HG03354 (cell line): Measurements from ENCODE around the gene SH3PXD2B.
"Not testable (repeated sequence)": the region's sequence is repeated elsewhere in the genome, so short reads cannot be mapped to it uniquely, and the experiment has no call there.

Experiments
- ATAC-seq: cut with Tn5 transposase; IDR thresholded peaks from one replicate; pipeline ENCODE4 v1.9.1; 2021; ENCODE audit warnings: mild to moderate bottlenecking; ENCODE audit not compliant: unreplicated experiment, poor library complexity, severe bottlenecking

Gene SH3PXD2B

DNA sequence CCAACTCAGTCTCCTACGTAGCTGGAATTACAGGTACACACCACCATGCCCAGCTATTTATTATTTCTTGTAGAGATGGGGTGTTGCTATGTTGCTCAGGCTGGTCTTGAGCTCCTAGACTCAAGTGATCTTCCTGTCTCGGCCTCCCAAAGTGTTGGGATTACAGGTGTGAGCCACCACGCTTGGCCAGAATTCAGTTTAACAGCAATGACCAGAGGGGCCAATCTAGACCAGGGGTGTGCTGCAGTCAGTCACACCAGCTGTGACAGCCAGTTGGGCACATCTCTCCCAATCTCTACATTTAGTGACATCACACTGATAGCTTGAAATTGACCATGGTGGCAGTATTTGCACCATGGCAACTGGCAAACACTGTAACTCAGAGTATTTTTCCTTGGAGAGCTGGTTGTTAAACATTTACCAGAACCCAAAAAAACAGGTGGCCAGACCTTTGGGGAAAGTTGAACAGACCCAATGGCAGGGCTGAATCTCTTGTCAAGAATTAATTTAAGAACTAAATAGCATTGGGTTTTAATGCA lies 103.0 kb downstream of the SH3PXD2B start:
- no peak for ATAC-seq

GRCh38 chr5:172350212-172351181 lies 103.8 kb downstream of the SH3PXD2B start:
- no peak for ATAC-seq

- ATAC-seq: not testable (repeated sequence)
Measured at GRCh38 chr5:172348733-172349132, 105.6 kb downstream of the SH3PXD2B start.

- no peak for ATAC-seq
Measured at GRCh38 chr5:172348084-172348483, 106.2 kb downstream of the SH3PXD2B start.

GRCh38 chr5:172347496-172348052 lies 106.8 kb downstream of the SH3PXD2B start:
- ATAC-seq: no peak

GRCh38 chr5:172345881-172346280 lies 108.4 kb downstream of the SH3PXD2B start:
- ATAC-seq: no peak

DNA sequence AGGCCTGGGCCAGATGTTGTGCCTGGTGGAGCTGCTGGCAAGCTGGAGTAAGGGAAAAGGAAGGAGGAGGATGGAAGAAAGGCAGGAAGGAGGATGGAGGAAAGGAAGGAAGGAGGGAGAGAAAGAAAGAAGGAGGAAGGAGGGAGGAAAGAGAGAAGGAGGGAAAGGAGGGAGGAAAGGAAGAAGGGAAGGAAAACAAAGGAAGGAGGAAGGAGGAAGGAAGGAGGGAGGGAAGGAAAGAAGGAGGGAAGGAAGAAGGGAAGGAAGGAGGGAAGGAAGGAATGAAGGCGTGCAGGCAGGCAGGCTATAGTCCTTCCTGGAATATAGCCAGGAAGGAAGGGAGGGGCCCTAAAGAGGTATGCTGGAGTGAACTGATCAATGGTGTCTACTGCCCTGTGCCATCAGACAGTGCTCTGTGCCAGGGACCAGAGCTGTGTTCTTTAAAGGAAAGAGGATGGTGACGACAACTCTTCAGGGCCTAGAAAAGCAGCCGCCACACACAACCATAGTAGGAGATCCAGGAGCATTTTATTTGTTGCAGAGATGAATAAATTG lies 109.4 kb downstream of the SH3PXD2B start:
- no peak for ATAC-seq

- ATAC-seq: no peak
Measured at GRCh38 chr5:172343741-172344140, 110.6 kb downstream of the SH3PXD2B start.

DNA sequence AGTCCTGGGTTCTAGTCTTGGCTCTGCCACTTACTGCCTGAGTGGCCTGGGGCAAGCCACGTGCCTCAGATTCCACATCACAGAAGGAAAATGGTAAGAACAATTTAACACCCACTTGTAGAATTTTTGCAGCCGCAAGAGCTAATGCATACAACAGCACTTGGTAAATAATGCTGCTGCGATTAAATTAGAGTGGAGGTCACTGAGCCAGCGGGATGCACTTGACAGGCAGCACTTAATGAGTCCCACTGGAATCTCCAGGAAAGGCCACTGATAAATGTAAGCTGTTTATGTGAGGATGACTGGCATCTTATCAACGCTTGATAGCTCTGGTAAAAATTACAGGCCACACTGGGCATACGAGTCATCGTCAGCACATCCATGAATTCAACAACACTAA lies 111.4 kb downstream of the SH3PXD2B start:
- ATAC-seq: no peak

GRCh38 chr5:172339264-172340180 lies 114.8 kb downstream of the SH3PXD2B start:
- no peak for ATAC-seq

DNA sequence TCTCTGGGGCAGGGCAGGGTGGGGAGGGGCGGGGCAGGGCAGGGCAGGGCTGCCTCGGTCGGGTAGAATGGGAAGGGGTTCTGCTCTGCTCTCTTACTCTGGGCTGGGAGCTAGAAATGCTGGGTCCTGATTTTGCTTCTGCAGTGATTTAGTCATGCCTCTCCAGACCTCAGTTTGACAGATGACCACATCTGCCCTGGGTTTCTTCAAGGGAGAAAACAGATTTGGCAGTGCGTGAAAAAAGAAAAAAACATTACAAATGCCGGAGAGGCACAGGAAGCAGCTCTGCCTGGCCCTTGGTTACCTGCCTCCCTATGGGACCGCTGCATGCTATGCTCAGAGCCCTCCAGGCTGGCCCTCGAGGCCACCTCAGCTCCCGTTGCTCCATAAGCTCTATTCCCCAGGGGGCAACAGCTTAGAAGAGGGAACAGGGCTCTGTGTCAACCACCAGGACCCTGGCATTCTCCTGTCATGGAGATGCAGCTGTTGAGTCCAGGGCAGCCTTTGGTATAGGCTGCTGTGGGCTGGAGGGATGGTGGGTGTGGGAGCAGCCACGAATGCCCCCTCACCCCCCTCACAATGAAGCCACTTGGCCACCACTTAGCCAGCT lies 117.5 kb downstream of the SH3PXD2B start:
- ATAC-seq: no peak

DNA sequence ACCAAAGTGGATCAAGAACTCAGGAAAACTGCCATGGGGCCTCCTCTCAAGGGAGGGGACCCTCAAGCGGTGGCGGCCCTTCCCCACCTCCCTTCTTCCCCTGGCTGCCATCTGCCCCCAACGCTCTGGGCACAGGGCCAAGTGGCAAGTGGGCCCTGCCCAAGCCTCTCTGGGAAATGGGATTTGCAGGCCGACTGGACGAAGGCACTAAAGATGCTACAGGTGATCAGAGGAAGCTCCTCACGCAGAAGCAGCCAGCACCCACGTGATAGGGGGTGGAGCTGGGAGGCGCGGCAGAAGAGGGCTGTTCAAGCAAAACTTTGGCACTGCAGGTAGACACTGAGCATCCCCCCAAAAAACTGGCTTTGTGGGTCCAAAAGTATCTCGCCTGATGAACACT lies 118.1 kb downstream of the SH3PXD2B start:
- no peak for ATAC-seq

- no peak for ATAC-seq
Measured at GRCh38 chr5:172335721-172336120, 118.6 kb downstream of the SH3PXD2B start.

DNA sequence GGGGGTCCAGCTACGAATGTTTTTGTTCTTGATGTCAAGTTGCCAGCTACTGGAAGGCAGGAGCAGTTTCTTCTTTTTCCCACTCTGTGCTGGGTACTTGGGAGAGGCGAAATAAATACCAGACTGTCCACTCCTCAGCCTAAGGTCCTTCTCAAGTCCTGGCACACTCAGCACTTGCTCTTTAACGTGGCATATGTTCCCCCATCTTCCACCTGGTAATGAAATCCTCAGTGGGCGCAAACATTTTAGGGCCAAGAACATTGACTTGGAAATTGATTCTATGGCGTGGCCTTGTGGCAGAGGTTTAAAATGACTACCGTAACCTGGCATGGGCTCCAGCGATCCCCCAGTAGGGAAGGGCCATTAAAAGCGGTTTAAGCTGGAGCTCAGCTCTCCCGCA lies 119.7 kb downstream of the SH3PXD2B start:
- no peak for ATAC-seq

- no peak for ATAC-seq
Measured at GRCh38 chr5:172334196-172334595, 120.1 kb downstream of the SH3PXD2B start.

DNA sequence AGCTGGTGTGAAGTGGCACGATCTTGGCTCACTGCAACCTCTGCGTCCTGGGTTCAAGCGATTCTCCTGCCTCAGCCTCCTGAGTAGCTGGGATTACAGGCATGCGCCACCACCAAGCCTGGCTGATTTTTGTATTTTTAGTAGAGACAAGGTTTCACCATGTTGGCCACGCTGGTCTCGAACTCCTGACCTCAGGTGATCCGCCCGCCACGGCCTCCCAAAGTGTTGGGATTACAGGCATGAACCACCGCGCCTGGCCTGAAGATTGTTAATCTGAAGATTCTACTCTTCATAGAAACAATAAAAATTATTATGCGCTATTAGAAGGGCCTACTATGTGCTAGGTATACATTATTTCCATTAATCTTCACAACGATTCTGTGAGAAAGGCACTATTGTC lies 127.4 kb downstream of the SH3PXD2B start:
- ATAC-seq: not testable (repeated sequence)

GRCh38 chr5:172325452-172325851 lies 128.9 kb downstream of the SH3PXD2B start:
- no peak for ATAC-seq

DNA sequence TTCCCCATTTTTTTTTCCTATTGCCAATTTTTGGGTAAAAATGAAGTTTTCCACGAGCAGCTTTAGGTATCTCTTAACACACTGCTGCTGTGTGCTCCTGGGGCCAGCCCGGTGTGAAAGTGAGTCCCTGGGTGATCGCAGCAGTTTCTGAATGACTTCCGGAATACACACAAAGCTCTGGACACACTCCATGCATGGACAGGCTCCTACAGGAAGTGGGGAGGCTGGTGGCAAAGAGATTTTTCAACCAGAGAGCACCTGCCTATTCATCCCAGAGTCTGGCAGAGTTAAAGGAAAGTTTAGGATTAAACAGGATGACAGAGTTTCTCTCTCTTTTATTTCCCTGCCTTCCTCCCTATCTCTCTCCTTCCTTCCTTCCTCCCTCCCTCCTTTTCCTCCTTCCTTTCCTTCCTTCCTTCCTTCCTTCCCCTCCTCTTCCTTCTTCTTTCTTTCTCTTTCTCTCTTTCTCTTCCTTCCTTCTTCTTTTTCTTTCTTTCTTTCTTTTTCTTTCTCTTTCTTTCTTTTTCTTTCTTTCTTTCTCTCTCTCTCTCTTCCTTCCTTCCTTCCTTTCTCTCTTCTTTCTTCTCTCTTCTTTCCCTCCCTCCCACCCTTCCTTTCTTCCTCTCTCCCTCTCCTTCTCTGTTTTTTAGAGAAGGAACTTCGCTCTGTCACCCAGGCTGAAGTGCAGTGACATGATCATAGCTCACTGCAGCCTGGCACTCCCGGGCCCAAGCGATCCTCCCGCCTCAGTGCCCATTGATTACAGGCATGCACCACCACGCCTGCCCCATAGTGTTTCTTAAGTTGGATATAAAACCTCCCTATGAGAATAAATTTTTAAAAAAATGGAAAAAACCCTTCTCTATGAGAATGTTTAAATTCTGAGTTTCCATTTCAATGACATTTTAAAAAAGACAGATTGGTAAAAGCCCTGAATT lies 132.0 kb downstream of the SH3PXD2B start:
- peak; percentile 76 for ATAC-seq
